ENCODE measurements around the gene PCDHGC4.

PCDHGC4 gene

DNA sequence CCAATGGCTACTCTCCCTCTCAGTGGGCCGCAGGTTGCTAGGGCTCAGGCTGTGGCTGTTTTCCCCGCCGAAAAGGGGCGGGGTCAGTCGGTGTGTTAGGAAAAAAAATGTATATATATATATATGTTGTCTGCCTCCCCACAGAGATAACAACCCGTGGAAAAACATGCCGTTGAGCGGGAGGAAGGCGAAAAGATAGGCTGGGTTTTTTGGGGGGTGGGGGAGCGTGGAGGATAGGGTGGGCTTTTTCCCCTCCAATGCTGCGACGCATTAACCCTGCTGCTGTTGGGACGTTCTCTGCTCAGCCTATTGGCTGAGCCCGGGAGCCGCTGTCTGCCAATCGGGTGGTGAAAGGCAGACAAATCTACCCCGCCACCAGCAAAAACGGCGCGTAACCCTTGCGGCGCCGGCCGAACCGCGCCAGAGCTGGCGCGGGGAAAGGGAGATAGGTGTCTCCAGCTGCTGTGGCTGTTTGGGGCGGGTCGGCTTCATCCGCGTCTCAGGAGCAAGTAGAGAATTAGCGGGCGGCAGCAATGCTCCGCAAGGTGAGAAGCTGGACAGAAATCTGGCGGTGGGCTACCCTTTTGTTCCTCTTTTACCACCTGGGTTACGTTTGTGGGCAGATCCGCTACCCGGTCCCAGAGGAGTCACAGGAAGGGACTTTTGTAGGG lies at the start of gene PCDHGC4:
TSS of gene PCDHGC4 (plus strand) at position 390 of the 671 bp plus-strand sequence. CDS start at position 534, 144 bp downstream.
- DNase-seq (ENCODE audit: low spot score), result no peak

- DNase-seq (ENCODE audit: low spot score), result no peak
These were observed 47.6 kb upstream of the PCDHGC4 start for GRCh38 chr5:141437221-141437620.

GRCh38 chr5:141439411-141440141 lies 45.3 kb upstream of the PCDHGC4 start:
- DNase-seq (ENCODE audit: low spot score), result no peak

DNA sequence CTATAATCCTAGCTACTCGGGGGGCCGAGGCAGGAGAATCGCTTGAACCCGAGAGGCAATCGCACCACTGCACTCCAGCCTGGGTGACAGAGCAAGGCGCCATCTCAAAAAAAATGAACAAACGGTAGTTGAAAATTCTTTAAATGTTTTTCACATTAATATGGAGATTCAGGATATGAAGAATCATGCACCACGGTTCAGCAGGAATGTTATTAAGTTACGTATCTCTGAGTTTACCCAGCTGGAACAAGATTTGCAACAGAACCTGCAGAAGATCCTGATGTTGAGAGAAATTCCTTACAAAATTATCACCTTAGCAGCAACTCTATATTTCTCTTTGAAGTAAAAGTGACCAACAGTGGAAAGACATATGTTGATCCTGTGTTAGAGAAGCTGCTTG lies 44.5 kb upstream of the PCDHGC4 start:
- no peak for DNase-seq (ENCODE audit: low spot score)

- no peak for DNase-seq (ENCODE audit: low spot score)
These were observed 43.2 kb upstream of the PCDHGC4 start for GRCh38 chr5:141441571-141442170.

- no peak for DNase-seq (ENCODE audit: low spot score)
These were observed 19.5 kb upstream of the PCDHGC4 start for GRCh38 chr5:141465351-141465750.

DNA sequence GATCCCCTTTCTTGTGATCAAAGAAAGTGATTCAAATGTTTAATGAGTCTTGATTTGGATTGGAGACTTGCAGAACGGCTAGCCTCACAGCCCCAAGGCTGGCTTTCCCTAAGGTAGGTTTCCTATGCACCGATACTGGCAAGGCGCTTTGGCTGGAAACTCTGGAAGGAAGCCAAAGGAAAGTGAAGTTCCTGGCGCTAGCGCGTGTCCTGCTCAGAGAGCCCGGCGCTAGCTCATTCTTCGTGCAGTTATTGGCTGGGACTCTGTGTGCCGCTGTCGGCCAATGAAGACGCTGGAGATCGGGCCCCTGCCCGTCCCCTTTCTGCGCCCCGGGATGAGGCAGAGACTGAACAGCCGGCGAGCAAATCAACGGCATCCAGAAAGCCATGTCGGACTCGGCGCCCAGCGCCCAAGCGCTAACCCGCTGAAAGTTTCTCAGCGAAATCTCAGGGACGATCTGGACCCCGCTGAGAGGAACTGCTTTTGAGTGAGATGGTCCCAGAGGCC lies 9.2 kb upstream of the PCDHGC4 start, which contains the start of gene PCDHGC3:
TSS of gene PCDHGC3 (plus strand) at position 342 of the 507 bp plus-strand sequence. CDS start at position 493, 151 bp downstream.
- DNase-seq (ENCODE audit: low spot score), result peak; percentile 1

GRCh38 chr5:141476132-141476911 lies 8.5 kb upstream of the PCDHGC4 start:
- no peak for DNase-seq (ENCODE audit: low spot score)

DNA sequence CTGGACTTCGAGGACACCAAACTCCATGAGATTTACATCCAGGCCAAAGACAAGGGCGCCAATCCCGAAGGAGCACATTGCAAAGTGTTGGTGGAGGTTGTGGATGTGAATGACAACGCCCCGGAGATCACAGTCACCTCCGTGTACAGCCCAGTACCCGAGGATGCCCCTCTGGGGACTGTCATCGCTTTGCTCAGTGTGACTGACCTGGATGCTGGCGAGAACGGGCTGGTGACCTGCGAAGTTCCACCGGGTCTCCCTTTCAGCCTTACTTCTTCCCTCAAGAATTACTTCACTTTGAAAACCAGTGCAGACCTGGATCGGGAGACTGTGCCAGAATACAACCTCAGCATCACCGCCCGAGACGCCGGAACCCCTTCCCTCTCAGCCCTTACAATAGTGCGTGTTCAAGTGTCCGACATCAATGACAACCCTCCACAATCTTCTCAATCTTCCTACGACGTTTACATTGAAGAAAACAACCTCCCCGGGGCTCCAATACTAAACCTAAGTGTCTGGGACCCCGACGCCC lies 7.7 kb upstream of the PCDHGC4 start:
- no peak for DNase-seq (ENCODE audit: low spot score)

GRCh38 chr5:141477815-141478214 lies 7.0 kb upstream of the PCDHGC4 start:
- no peak for DNase-seq (ENCODE audit: low spot score)

- no peak for DNase-seq (ENCODE audit: low spot score)
These were observed 6.4 kb upstream of the PCDHGC4 start for GRCh38 chr5:141478321-141478945.

- no peak for DNase-seq (ENCODE audit: low spot score)
These were observed 5.1 kb upstream of the PCDHGC4 start for GRCh38 chr5:141479776-141480175.

DNA sequence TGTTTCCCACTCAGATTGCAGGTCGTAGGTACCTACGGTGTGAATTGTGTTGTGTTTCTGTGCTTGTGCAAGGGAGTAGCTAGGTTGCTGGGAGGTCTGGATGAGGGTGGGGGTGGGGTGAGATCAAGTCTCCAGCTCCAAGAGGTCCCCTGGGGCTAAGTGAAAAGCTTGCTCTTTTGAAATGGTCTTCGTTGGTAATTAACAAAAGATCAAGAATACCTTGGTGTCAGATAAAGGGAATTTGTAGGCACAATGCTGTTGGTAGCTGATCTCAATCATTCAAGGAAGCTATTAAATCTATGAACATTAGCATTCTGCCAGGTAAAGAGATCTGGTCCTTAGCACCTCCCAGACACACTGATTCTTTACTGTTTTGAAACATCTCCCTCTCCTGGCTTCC lies 928 bp upstream of the PCDHGC4 start:
- no peak for DNase-seq (ENCODE audit: low spot score)

DNA sequence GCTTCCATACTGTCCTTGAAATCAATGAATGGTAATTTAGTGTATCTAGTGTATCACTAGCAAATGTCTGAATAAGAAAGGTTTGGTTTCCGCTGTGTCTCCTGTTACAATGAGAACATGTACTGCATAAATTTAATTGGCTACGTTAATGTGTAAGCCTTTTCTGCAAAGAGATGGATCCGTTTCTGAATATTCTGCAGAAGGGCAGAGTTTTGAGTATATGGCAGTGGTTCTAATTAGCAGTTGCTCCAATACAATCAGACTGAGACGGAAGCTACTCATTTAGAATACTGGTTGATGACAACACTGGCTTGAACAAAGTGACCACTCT lies 555 bp upstream of the PCDHGC4 start:
- no peak for DNase-seq (ENCODE audit: low spot score)

DNA sequence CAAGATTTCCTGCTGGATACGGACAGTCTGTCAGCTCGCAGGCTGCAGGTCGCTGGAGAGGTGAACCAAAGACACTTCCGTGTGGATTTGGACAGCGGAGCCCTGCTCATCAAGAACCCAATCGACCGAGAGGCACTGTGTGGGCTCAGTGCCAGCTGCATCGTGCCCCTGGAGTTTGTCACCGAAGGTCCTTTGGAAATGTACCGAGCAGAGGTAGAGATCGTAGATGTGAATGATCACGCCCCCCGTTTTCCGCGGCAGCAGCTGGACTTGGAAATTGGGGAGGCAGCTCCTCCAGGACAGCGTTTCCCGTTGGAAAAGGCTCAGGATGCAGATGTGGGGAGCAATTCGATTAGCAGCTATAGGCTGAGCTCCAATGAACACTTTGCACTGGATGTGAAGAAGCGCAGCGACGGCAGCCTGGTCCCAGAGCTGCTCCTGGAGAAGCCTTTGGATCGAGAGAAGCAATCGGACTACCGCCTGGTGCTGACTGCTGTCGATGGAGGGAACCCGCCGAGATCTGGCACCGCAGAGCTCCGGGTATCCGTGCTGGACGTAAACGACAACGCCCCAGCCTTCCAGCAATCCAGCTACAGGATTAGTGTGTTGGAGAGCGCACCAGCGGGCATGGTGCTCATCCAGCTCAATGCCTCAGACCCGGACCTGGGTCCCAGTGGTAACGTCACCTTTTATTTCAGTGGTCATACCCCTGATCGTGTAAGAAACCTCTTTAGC lies 658 bp downstream of the PCDHGC4 start:
- DNase-seq (ENCODE audit: low spot score), result no peak

DNA sequence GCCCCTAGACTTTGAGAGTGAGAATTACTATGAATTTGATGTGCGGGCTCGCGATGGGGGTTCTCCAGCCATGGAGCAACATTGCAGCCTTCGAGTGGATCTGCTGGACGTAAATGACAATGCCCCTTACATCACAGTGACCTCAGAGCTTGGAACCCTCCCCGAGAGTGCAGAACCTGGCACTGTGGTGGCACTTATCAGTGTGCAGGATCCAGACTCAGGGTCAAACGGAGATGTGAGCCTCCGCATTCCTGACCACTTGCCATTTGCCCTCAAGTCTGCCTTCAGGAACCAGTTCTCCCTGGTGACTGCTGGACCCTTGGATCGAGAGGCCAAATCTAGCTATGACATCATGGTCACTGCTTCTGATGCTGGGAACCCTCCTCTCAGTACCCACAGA lies 1.3 kb downstream of the PCDHGC4 start:
- DNase-seq (ENCODE audit: low spot score), result no peak

GRCh38 chr5:141487131-141487530 lies 2.3 kb downstream of the PCDHGC4 start:
- no peak for DNase-seq (ENCODE audit: low spot score)

- no peak for DNase-seq (ENCODE audit: low spot score)
These were observed 4.0 kb downstream of the PCDHGC4 start, which contains the start of gene PCDHGC5 for GRCh38 chr5:141488591-141489561. Gene PCDHGC5, plus strand, starts transcription at chr5:141489081. Its CDS starts 160 bp downstream, at chr5:141489241.

- DNase-seq (ENCODE audit: low spot score), result no peak
These were observed 5.0 kb downstream of the PCDHGC4 start for GRCh38 chr5:141489841-141490240.

Data from CD4-positive, alpha-beta T cell treated with Interleukin-15 for 4 hours (primary cell).